GM18909 (cell line): ENCODE measurements around the gene GHRL.

Experiments used
- ATAC-seq: cut with Tn5 transposase; IDR thresholded peaks from one replicate; pipeline ENCODE4 v1.9.1; 2021; ENCODE audit warnings: mild to moderate bottlenecking; ENCODE audit not compliant: unreplicated experiment, poor library complexity

The GHRL gene

GRCh38 chr3:10328460-10329071, 35.8 kb upstream of the GHRL start:
- no peak for ATAC-seq

DNA sequence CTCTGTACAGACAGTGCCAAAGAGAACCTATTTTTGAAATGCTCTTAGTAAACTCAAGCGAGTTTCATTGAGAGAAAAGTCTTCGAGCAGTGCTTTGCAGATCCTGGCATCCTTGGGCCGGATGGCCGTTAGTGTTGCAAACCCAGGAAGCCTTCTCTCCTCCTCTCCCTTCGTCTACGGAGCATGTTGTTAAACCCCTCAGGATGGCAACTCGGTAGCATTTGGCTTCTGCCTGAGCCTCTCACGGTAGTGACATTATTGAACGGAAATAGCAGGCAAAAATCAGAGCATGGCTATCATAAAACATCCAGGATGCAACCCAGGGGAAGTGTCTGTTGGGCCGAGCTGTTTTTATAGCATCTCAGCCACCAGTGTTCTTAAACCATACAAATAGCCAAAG, 34.8 kb upstream of the GHRL start:
- ATAC-seq, result no peak

DNA sequence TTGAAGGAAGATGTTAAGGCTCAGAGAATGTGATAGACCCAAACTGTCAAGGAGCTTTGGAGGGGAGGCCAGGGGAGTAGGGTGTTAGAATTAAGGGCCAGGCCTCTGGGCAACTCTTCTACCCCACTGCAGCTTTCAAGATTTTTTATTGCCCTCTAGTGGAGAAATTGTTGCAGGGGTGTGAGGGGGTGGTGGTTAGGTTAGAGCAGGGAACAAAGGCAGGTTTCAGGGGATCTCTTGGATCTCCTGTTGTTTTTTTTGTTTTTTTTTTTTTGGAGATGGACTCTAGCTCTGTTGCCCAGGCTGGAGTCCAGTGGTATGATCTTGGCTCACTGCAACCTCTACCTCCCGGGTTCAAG, 29.6 kb upstream of the GHRL start:
- ATAC-seq, result no peak

DNA sequence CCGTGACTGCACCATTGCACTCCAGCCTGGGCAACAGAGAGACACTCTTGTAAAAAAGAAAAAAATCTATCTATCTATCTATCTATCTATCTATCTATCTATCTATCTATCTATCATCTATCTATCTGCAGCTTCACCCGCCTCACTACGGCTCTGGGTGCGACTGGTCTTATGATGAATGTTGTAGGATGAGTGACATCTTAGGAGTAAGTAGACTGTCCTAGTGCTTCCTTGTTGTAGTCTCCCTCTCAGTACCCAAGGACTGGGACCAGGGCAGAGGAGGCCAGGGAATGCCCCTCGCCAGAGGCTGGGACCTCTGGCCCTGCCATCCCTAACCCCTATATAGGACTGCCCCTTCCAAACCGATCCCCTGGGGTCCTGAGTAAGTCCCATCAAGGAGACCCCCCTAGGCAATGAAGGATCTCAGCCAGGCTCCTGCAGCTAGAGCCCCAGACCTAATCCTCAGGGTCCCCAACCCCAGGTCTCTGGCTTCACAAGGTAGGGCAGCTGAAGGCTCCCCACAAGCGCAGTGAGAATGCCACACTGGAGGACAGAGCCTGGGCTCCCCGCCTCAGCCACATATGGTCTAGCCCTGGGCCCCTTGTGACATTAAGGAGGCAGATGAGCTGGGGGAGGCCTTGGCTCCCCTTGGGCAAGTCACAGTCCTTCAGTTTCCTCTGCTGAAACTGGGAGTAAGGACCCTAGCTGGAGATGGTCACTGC, 29.0 kb upstream of the GHRL start:
- no peak for ATAC-seq

- ATAC-seq, result no peak
These were observed 27.6 kb upstream of the GHRL start for GRCh38 chr3:10320320-10320677.

DNA sequence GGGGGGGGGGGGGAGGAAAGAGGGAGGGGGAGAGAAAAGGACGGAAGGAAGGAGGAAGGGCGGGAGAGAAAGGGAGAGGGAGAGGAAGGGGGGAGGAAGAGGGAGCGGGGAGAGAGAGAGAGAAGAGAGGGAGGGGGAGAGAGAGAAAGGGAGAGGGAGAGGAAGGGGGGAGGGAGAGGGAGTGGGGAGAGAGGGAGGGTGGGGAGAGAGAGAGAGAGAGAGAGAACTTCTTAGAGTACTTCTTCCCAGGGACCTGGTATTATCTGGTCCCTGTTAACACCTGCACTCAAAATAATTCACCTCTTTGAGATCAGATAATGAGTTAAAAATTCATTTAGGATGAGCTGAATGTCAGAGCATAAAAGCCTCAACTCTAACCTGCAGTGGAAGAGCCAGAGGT, 27.1 kb upstream of the GHRL start:
- no peak for ATAC-seq

- ATAC-seq, result no peak
These were observed 26.5 kb upstream of the GHRL start for GRCh38 chr3:10319251-10319650.

DNA sequence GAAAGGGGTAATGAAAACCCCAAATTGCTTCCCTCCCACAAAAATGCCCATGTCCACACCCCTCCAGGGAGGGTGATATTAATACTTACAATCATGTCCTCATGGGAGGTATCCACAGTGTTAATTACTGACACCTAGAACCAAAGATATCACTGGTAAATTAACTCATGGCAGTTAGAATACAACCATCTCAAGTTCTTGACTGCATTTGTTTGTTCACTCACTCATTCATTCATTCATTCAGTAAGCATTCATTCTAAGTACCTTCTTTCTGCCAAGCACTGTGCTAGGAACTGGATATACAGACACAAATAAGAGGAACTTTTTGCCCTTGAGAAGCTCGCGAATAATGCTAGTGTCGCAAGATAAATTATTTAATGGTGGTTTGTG, 25.2 kb upstream of the GHRL start:
- ATAC-seq, result no peak

DNA sequence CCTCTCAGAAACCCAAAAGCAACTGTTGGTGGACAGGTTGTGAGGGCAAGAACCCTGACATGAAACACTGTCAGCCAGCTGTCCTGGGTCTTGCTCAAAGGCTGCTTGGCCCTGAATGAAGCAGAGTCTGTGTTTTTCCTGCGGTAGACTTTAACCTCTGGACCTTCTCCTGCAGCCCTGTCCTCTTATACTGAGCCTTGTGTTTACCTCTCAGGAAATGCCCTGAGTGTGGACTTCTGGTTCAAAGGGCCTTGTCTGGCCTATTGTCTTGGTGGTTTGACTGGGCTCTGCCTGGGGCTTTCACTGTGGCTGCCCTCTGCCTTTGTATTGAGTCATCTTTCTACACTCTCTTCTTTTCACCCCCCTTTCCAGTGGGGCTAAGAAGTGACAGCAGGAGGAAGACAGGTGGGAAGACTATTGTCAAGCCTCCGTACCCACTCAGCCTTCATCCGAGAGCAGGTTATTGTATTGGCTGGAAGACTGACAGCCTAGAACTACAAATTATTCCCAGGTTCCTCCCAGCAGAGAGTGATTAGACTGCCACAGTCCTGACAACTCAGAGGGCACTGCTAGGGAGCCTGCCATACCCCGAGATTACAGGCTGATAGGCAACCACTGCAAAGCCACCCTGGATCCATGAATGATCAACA, 24.7 kb upstream of the GHRL start:
- ATAC-seq, result no peak

GRCh38 chr3:10315771-10316344, 23.1 kb upstream of the GHRL start:
- no peak for ATAC-seq

- ATAC-seq, result no peak
These were observed 22.4 kb upstream of the GHRL start for GRCh38 chr3:10315101-10315500.

GRCh38 chr3:10312861-10313260, 20.1 kb upstream of the GHRL start:
- no peak for ATAC-seq

DNA sequence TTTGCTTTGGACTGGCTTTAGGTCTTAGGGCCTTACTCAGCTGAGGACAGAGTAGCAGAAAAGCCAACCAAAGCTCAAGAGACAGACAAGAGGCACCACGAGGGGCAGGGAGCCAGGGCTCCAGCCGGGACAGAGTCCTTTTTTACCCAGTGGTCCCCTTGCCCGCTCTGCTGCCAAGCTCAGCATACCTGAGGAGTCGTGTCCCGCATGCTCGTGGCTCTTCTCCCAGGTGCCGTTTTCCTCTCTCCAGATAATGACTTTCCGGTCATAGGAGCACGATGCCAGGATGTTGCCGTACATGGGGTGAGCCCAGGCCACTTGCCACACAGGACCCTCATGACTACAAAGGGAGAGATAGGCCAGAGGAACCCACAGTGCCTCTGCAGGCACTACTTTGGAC, 19.6 kb upstream of the GHRL start:
- ATAC-seq, result no peak

DNA sequence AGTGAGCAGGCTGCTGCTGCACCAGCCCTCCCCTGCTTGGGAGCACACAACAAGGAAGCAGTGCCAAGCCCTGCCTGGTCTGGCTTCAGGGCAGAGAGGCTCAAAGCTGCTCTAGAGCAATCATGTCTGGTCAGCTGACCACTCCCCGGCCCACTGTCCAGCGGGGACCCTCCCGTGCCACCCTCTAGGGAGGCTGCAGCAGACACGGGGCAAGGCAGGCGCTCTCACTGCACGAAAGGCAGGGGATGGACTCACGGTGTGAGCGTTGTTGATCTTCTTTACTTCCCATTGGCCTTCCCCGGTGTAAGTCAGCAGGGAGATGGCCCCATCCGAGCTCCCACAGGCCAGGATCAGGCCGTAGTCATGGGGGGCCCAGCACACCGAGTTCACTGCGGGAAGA, 19.0 kb upstream of the GHRL start:
- ATAC-seq, result no peak

DNA sequence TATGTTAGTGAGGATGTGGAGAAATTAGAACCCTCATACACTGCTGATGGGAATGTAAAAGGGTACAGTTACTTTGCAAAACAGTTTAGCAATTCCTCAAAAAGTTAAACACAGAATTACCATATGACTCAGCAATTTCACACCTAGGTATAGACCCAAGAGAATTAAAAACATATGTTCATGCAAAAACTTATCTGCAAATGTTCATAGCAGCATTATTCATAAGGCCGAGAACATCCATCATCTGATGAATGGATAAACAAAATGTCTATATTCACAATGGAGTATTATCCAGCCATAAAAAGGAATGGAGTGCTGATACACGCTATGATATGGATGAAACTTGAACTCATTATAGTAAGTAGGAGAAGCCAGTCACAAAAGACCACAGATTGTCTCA, 17.8 kb upstream of the GHRL start:
- no peak for ATAC-seq

- ATAC-seq, result no peak
These were observed 17.0 kb upstream of the GHRL start for GRCh38 chr3:10309736-10310135.

DNA sequence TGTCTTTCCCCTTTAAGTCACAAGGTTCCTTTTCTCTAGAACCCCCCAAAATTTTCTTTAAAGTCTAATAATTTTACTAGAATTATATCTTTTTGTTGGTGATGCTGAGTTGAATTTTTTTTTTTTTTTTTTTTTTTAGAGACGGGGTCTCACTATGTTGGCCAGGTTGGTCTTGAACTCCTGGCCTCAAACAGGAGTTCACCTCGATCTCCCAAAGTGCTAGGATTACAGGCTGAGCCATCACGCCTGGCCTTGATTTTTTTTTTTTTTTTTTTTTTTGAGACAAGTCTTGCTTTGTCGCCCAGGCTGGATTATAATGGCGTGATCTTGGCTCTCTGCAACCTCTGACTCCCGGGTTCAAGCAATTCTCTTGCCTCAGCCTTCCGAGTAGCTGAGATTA, 15.9 kb upstream of the GHRL start:
- no peak for ATAC-seq

DNA sequence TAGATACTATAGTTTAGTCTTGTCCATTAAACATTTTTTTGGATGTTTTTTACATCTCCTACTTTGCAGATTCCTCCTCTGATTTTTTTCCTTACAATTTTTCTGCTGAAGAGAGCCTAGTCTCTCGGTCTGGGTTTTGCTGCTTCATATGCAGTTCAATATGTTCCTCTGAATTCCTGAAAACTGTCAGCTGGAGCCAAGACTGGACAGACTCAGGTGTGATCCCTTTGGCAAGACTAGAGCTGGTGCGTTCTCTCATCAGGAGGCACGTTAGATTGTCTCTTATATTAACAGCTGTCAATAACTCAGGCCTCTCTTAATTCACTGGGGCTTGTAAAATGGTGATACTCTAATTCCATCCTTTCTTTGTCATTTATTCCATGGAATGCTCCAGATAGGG, 13.4 kb upstream of the GHRL start:
- no peak for ATAC-seq

DNA sequence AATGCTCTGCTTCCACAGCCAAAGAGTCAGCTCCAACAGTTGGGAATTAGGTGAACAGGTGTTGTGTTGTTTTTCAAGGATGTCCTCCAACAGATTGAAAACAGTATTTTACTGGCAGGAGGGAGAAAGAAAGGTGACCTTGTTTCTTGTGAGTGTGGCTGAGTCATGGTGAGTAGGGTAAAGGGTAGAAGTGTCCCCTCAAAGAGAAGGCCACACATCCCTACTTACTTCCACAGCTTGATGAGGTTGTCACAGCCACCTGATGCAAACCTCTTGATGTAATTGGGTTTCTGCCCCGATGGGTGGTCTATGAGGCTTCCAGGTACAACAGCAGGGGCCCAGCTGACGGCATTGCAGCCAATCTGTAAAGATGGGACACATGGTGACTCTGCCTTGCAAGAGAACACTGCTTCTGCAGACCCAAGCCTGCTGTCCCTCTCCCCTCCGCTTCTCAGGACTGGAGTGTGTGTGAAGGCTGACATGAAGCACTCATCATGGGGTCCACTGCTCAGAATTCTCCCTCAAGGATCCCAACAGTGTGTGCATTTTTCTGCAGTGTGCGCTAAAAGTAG, 12.7 kb upstream of the GHRL start:
- no peak for ATAC-seq

GRCh38 chr3:10304905-10305304, 12.2 kb upstream of the GHRL start:
- no peak for ATAC-seq

DNA sequence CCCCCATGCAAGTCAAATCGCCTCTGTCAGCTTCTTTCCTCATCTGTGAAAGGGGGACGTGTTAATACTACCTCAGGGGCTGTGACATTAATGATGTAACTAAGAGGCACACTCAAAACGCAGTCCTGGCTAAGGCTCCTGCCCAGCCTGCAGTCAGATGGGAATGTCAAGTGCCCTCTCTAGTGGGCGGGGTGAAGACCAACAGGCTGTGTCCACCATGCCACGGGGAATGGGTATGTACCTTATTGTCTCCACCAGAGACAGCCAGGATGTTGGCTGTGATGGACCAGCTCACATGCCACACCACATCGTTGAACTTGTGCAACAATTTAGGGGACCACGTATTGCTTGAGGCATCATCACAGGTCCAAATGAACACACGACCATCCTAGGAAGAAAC, 11.0 kb upstream of the GHRL start:
- ATAC-seq, result no peak
